Esophagus muscularis mucosa (tissue), 3 donors: ENCODE data around the gene CRYGB.

Experiments
- POLR2A ChIP-seq: fragments of 450-650 bp; IDR thresholded peaks from one replicate; pipeline ENCODE4 v1.6.1; 2017; ENCODE audit warnings: antibody characterized with exemption, moderate library complexity, mild to moderate bottlenecking, low read depth
- TF ChIP-seq, protein P1 (sequence below), 3 experiments: fragments of 200-600 bp in 2 of 3; fragments of 450-650 bp in 1 of 3; sonication (generic) in 2 of 3; IDR thresholded peaks; one replicate each; pipeline ENCODE4 v1.5.1; 2017 to 2019; ENCODE audit warnings: antibody characterized with exemption in 3 of 3, mild to moderate bottlenecking in 2 of 3, moderate library complexity in 1 of 3

DNA sequence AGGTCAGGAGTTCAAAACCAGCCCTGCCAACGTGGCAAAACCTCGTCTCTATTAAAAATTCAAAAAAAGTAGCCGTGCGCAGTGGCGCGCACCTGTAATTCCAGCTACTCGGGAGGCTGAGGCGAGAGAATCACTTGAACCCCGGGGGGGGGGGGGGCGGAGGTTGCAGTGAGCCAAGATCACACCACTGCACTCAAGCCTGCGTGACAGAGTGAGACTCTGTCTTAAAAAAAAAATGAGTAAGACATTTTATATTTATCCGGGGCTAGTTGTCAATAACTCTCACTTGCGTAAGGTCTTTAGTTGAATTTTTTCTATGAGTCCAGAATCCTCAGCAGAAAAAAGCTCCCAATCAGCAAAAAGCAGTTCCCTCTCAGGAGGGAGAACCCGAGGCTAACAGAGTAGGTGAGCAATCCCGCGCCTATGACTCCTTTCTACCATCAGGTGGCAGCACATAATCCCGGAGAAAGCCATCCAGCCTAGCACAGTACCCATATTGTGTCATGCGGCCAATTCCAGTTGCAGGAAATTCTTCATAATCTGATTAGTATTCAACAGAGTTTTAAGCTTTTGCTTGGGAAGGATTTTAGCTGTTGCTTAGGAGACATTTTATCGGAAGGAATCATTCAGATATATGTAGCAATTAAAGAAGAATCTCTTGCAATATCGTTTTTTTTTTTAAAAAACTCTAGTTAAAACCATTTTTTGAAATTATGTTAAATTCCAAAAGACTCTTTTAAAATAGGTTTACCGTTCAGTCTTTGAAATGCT is 29.3 kb upstream of the CRYGB start:
- TF ChIP-seq, protein P1, sequence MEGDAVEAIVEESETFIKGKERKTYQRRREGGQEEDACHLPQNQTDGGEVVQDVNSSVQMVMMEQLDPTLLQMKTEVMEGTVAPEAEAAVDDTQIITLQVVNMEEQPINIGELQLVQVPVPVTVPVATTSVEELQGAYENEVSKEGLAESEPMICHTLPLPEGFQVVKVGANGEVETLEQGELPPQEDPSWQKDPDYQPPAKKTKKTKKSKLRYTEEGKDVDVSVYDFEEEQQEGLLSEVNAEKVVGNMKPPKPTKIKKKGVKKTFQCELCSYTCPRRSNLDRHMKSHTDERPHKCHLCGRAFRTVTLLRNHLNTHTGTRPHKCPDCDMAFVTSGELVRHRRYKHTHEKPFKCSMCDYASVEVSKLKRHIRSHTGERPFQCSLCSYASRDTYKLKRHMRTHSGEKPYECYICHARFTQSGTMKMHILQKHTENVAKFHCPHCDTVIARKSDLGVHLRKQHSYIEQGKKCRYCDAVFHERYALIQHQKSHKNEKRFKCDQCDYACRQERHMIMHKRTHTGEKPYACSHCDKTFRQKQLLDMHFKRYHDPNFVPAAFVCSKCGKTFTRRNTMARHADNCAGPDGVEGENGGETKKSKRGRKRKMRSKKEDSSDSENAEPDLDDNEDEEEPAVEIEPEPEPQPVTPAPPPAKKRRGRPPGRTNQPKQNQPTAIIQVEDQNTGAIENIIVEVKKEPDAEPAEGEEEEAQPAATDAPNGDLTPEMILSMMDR (IDR thresholded peaks at IDR 0.05) = peak; percentile 78 to 94 (median 85)
- TF ChIP-seq POLR2A = no peak
